ENCODE data around the gene KRTAP19-7. TPM values are rescaled to one million over a fixed set of nuclear protein-coding genes. Genes with fewer than 3 reads are reported as not detected.

Gene KRTAP19-7
- total RNA-seq, 1 experiment from 2014 or later: not detected

DNA sequence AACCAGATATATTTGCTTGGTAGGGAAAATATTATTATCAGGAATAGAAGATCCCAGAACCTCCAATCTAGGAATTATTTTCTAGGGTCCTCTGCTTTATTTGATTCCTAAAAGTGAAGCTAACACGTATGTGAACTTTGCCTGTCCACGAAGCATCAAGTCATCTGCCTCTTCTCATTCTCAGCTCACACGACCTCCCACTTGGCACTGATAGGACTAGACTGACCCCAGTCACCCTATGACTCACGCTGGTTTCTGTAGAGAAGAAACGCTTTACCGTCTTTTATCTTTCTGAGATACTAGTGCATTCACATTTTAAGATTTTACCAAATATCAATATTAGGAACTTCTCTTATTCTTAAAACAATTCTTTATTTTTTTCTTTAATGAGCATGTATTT, 2.0 kb upstream of the KRTAP19-7 start:
- TF ChIP-seq EZH2 (IDR thresholded peaks at IDR 0.05; ENCODE audit: low read length, unreplicated experiment): no peak
- no peak for TF ChIP-seq EZH2phosphoT487 (IDR thresholded peaks at IDR 0.05; ENCODE audit: borderline replicate concordance, low read length)
- TF ChIP-seq, protein P1, sequence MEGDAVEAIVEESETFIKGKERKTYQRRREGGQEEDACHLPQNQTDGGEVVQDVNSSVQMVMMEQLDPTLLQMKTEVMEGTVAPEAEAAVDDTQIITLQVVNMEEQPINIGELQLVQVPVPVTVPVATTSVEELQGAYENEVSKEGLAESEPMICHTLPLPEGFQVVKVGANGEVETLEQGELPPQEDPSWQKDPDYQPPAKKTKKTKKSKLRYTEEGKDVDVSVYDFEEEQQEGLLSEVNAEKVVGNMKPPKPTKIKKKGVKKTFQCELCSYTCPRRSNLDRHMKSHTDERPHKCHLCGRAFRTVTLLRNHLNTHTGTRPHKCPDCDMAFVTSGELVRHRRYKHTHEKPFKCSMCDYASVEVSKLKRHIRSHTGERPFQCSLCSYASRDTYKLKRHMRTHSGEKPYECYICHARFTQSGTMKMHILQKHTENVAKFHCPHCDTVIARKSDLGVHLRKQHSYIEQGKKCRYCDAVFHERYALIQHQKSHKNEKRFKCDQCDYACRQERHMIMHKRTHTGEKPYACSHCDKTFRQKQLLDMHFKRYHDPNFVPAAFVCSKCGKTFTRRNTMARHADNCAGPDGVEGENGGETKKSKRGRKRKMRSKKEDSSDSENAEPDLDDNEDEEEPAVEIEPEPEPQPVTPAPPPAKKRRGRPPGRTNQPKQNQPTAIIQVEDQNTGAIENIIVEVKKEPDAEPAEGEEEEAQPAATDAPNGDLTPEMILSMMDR (conservative IDR thresholded peaks at IDR 0.05; ENCODE audit: low read depth, low read length): no peak
- ChIA-PET POLR2A (ENCODE audit: unreplicated experiment) (no interaction called here), CTCF (no interaction called here)
- ATAC-seq (no peak), DNase-seq (no peak)
- Histone ChIP-seq H3K4me2 (ENCODE audit: low read length) (no peak overlapping the region), H3K9ac (ENCODE audit: low read length) (no peak overlapping the region), H2AFZ (ENCODE audit: low read length) (no peak overlapping the region), H3K9me3 (ENCODE audit: low read length) (no peaks in the 10 kb centered on the region), H3F3A (ENCODE audit: low read length, unreplicated experiment) (no peaks in the 10 kb centered on the region), H4K20me1 (ENCODE audit: low read length) (no peaks in the 10 kb centered on the region), H3K27ac (ENCODE audit: low read length) (no peak overlapping the region), H3K27me3 (ENCODE audit: low read length) (no peaks in the 10 kb centered on the region), H3K9me2 (replicated peaks; ENCODE audit: low read length) (no peaks in the 10 kb centered on the region), H3K4me3 (ENCODE audit: low read length) (no peak overlapping the region), H3K36me3 (ENCODE audit: low read depth, low read length) (no peaks in the 10 kb centered on the region), H3K79me2 (ENCODE audit: low read length) (no peaks in the 10 kb centered on the region), H3K4me1 (ENCODE audit: insufficient read depth, low read length) (no peaks in the 10 kb centered on the region)
- intact Hi-C loops (cut with micrococcal nuclease): no loop called here
- BruUV-seq (replicated peaks): no TSS peak

DNA sequence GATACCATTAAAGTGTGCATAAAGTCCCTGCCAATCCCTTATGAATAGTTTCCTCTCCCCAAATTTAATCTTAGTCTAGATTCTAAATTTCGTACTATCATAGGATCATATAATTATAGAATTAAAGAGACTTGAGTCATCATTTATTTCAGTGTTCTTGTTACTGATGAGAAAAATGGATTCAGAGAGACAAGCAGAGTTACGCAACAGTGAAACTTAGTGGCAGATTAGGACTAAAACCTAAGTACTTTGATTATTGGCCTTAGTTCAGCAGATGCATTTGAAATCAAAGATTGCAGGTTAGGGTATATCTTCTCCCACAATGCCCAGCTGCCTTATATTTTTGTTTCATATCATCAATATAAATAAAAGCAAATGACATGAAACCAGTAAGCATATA, 843 bp upstream of the KRTAP19-7 start:
- no TSS peak for BruUV-seq (replicated peaks)
- Histone ChIP-seq H3K79me2 (ENCODE audit: low read length) (no peaks in the 10 kb centered on the region), H4K20me1 (ENCODE audit: low read length) (no peaks in the 10 kb centered on the region), H3K9me3 (ENCODE audit: low read length) (no peaks in the 10 kb centered on the region), H3K9me2 (replicated peaks; ENCODE audit: low read length) (no peaks in the 10 kb centered on the region), H3K27ac (ENCODE audit: low read length) (no peak overlapping the region), H3F3A (ENCODE audit: low read length, unreplicated experiment) (no peaks in the 10 kb centered on the region), H3K4me3 (ENCODE audit: low read length) (no peak overlapping the region), H3K36me3 (ENCODE audit: low read depth, low read length) (no peaks in the 10 kb centered on the region), H3K4me1 (ENCODE audit: insufficient read depth, low read length) (no peaks in the 10 kb centered on the region), H3K9ac (ENCODE audit: low read length) (no peak overlapping the region), H3K27me3 (ENCODE audit: low read length) (no peaks in the 10 kb centered on the region), H3K4me2 (ENCODE audit: low read length) (no peak overlapping the region), H2AFZ (ENCODE audit: low read length) (no peak overlapping the region)
- DNase-seq (no peak), ATAC-seq (no peak)
- intact Hi-C loops (cut with micrococcal nuclease): no loop called here
- ChIA-PET CTCF (no interaction called here), POLR2A (ENCODE audit: unreplicated experiment) (no interaction called here)
- TF ChIP-seq, protein P1 (conservative IDR thresholded peaks at IDR 0.05; ENCODE audit: low read depth, low read length): no peak
- TF ChIP-seq EZH2 (IDR thresholded peaks at IDR 0.05; ENCODE audit: low read length, unreplicated experiment) (no peak), EZH2phosphoT487 (IDR thresholded peaks at IDR 0.05; ENCODE audit: borderline replicate concordance, low read length) (no peak)

DNA sequence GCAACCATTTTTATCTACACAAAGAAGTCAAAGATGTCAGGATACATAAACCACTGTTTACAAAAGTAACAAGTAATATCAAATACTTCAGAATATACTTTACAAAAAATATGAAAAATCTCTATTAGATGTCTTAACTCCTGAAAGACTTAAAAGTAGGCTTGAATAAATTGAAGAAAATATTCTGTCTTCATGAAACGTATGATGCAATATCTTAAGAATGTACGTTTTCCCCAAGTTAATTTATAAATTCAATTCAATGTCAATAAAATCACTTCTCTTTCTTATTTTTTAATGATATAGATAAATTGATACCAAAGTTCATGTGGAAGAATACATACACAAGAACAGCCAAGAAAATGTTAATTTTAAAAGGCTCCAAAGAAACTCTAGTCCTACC, 6.0 kb downstream of the KRTAP19-7 start:
- no peaks in the 10 kb centered on the region for H3F3A ChIP-seq (ENCODE audit: low read length, unreplicated experiment)
- intact Hi-C loops (cut with micrococcal nuclease): loop anchor here (5.0 kb wide), 1 partner anchor 177 kb away; no protein-coding TSS in a partner anchor
- no peak overlapping the region for H3K4me2 ChIP-seq (ENCODE audit: low read length)
- H3K9ac ChIP-seq (ENCODE audit: low read length): no peak overlapping the region
- H3K4me1 ChIP-seq (ENCODE audit: insufficient read depth, low read length): no peaks in the 10 kb centered on the region
- H3K36me3 ChIP-seq (ENCODE audit: low read depth, low read length): no peaks in the 10 kb centered on the region
- TF ChIP-seq, protein P1 (conservative IDR thresholded peaks at IDR 0.05; ENCODE audit: low read depth, low read length): no peak
- TF ChIP-seq EZH2phosphoT487 (IDR thresholded peaks at IDR 0.05; ENCODE audit: borderline replicate concordance, low read length) (no peak), EZH2 (IDR thresholded peaks at IDR 0.05; ENCODE audit: low read length, unreplicated experiment) (no peak)
- ATAC-seq (no peak), DNase-seq (no peak)
- H3K27me3 ChIP-seq (ENCODE audit: low read length): no peaks in the 10 kb centered on the region
- POLR2A ChIA-PET (ENCODE audit: unreplicated experiment): no interaction called here
- no peak overlapping the region for H3K4me3 ChIP-seq (ENCODE audit: low read length)
- H2AFZ ChIP-seq (ENCODE audit: low read length): no peak overlapping the region
- no TSS peak for BruUV-seq (replicated peaks)
- H3K9me3 ChIP-seq (ENCODE audit: low read length): no peaks in the 10 kb centered on the region
- 0 out of 2 replicates have a peak, but pooled peaks cover 4% of the 10 kb centered on the region for H3K9me2 ChIP-seq (replicated peaks; ENCODE audit: low read length)
- H4K20me1 ChIP-seq (ENCODE audit: low read length): no peaks in the 10 kb centered on the region
- CTCF ChIA-PET: no interaction called here
- H3K27ac ChIP-seq (ENCODE audit: low read length): no peak overlapping the region
- no peaks in the 10 kb centered on the region for H3K79me2 ChIP-seq (ENCODE audit: low read length)
